ENCODE data around the gene NOM1.
A peak's percentile ranks its signal among the peaks of the same experiment; 100 is the strongest.

The NOM1 gene

GRCh38 chr7:157009778-157010587 is 60.5 kb downstream of the NOM1 start:
- no peak overlapping the region for H3K9ac ChIP-seq (ENCODE audit: low read depth, low read length)
- no peaks in the 10 kb centered on the region for H3K9me3 ChIP-seq (replicated peaks; ENCODE audit: low read length)
- H3K36me3 ChIP-seq (ENCODE audit: insufficient read depth, low read length), result no peaks in the 10 kb centered on the region
- peak overlapping the region; percentile 39 for H3K4me3 ChIP-seq (ENCODE audit: low read length)
- peaks cover 88% of the 10 kb centered on the region for H3K27me3 ChIP-seq (ENCODE audit: control insufficient read depth, insufficient read depth, low read length)
- H3K4me2 ChIP-seq (ENCODE audit: low read length), result peak overlapping the region; percentile 54
- H3K4me1 ChIP-seq (ENCODE audit: control insufficient read depth, insufficient read depth, low read length), result no peaks in the 10 kb centered on the region

DNA sequence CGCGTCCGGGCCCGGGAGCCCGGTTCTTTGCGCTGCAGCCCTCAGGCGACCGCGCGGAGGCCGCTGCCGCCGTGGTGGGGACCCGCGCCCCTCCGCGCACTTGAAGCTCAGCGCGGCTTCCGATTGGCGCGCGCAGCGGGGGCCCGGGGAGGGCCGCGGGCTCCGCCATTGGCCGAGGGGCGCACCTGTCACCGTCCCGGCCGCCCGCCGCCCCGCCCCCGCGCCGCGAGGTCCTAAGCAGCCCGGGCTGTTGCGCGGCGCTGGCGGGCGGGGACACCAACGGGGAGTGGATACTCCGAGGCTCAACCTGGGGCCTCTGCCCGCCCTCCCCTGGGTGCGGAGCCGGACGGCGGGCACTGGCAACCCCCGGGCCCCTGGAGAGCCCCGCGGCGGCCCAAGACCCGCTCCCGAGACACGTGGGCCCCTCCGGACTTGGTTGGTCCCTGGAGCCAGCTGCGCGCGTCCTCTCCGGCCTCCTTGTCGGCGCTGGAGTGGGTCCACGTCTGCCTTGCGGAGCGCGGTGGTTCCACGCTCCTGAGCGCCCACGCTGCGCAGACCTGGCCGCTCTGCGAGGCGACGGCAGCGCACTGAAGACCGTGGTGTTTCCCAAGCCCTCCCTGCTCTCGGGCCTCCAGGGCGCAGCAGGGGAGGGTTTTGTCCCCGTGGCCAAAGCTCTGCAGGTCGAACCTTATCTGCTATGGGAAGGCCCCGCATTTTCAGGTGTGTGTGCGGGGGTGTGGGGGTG is 61.2 kb downstream of the NOM1 start, which contains the start of gene MNX1:
Gene MNX1 (minus strand): TSS at position 76 of the 745 bp plus-strand sequence. CDS start 313 bp downstream, outside the sequence.
- Histone ChIP-seq H3K4me2 (ENCODE audit: low read length) (peak within 1 kb of the TSS; percentile 54), H3K4me1 (ENCODE audit: control insufficient read depth, insufficient read depth, low read length) (no peaks in the 10 kb centered on the region), H3K9me3 (replicated peaks; ENCODE audit: low read length) (no peaks in the 10 kb centered on the region), H3K9ac (ENCODE audit: low read depth, low read length) (no peak within 1 kb of the TSS), H3K36me3 (ENCODE audit: insufficient read depth, low read length) (no peaks in the 10 kb centered on the region), H3K4me3 (ENCODE audit: low read length) (peak within 1 kb of the TSS; percentile 39), H3K27me3 (ENCODE audit: control insufficient read depth, insufficient read depth, low read length) (peaks cover 89% of the 10 kb centered on the region)

- H3K4me2 ChIP-seq (ENCODE audit: low read length), result peak overlapping the region; percentile 54
- no peaks in the 10 kb centered on the region for H3K36me3 ChIP-seq (ENCODE audit: insufficient read depth, low read length)
- no peak overlapping the region for H3K4me3 ChIP-seq (ENCODE audit: low read length)
- H3K9ac ChIP-seq (ENCODE audit: low read depth, low read length), result no peak overlapping the region
- no peaks in the 10 kb centered on the region for H3K4me1 ChIP-seq (ENCODE audit: control insufficient read depth, insufficient read depth, low read length)
- no peaks in the 10 kb centered on the region for H3K9me3 ChIP-seq (replicated peaks; ENCODE audit: low read length)
- peaks cover 89% of the 10 kb centered on the region for H3K27me3 ChIP-seq (ENCODE audit: control insufficient read depth, insufficient read depth, low read length)
Observed at GRCh38 chr7:157011333-157012112, 62.0 kb downstream of the NOM1 start.

GRCh38 chr7:157012113-157012547 is 62.6 kb downstream of the NOM1 start:
- no peaks in the 10 kb centered on the region for H3K4me1 ChIP-seq (ENCODE audit: control insufficient read depth, insufficient read depth, low read length)
- peaks cover 89% of the 10 kb centered on the region for H3K27me3 ChIP-seq (ENCODE audit: control insufficient read depth, insufficient read depth, low read length)
- H3K4me2 ChIP-seq (ENCODE audit: low read length), result no peak overlapping the region
- H3K9ac ChIP-seq (ENCODE audit: low read depth, low read length), result no peak overlapping the region
- no peaks in the 10 kb centered on the region for H3K9me3 ChIP-seq (replicated peaks; ENCODE audit: low read length)
- H3K36me3 ChIP-seq (ENCODE audit: insufficient read depth, low read length), result no peaks in the 10 kb centered on the region
- no peak overlapping the region for H3K4me3 ChIP-seq (ENCODE audit: low read length)

DNA sequence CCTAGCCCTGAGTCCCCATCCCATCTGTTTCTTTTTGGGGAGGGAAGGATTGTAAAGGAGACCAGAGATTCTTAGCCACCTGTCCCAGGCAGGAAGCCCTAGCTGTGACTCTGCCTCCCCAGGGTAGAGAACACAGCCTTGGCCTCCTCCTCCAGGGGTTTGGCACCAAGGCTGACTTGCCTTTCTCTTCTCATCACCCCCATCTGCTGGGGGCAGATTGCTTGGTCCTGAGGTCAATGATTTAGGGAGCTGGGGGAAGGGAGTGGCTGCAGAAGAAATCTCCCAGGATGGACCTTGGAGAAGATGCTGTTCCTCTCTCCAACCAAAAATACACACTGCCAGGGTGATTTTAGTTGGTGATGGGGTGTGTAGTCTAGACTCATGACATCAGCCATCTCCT is 63.6 kb downstream of the NOM1 start:
- H3K36me3 ChIP-seq (ENCODE audit: insufficient read depth, low read length), result no peaks in the 10 kb centered on the region
- H3K27me3 ChIP-seq (ENCODE audit: control insufficient read depth, insufficient read depth, low read length), result peaks cover 89% of the 10 kb centered on the region

DNA sequence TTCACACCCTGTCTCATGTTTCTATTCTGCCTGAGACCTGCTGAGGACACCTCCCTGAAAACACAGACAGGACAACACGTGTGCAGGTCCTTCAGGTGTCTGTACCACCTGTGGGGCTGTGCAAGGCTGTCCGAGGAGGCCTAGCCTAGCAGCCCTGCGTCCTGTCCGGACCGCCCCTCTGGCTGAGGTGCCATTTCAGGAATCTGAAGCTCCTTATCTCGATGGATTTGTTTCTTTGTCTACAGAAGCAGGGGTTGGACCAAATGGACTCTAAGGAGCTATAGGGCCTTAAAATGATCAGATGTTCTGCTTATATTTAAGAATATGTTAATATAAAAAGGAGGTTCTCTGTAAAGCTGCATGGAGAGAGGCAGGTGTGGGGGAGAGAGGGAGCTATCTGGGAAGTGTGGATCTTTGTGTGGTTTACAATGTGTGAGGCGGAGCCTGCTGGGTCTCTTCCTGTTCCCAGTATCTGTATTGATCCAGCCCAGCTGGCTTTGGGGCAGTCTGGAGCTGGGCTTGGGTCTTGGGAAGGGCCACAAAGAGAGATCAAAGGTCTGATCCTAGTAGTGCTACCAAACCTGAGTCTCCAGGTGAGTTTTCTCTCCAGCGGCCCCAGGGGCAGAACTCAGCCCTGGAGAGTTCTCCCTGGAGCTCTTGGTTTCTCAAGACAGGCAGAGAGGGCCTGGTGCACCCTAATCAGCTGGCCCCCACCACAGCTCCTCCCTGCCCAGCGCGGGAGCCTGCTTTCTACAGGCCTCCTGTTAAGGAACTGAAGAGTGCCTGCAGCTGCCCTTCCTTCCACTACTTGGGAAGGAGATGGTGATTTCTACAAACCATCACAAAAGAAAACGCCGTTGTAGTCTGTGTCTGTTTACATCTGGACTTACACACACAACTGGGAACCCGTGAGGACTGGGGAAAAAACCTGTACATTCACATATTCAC is 64.4 kb downstream of the NOM1 start:
- H3K4me3 ChIP-seq (ENCODE audit: low read length), result no peak overlapping the region
- no peaks in the 10 kb centered on the region for H3K36me3 ChIP-seq (ENCODE audit: insufficient read depth, low read length)
- no peak overlapping the region for H3K9ac ChIP-seq (ENCODE audit: low read depth, low read length)
- H3K4me1 ChIP-seq (ENCODE audit: control insufficient read depth, insufficient read depth, low read length), result no peaks in the 10 kb centered on the region
- H3K9me3 ChIP-seq (replicated peaks; ENCODE audit: low read length), result no peaks in the 10 kb centered on the region
- no peak overlapping the region for H3K4me2 ChIP-seq (ENCODE audit: low read length)
- H3K27me3 ChIP-seq (ENCODE audit: control insufficient read depth, insufficient read depth, low read length), result peaks cover 89% of the 10 kb centered on the region

More for the DNA sequence above, 63.6 kb downstream of the NOM1 start:
- Histone ChIP-seq H3K4me1 (ENCODE audit: control insufficient read depth, insufficient read depth, low read length) (no peaks in the 10 kb centered on the region), H3K4me3 (ENCODE audit: low read length) (no peak overlapping the region), H3K9ac (ENCODE audit: low read depth, low read length) (no peak overlapping the region), H3K4me2 (ENCODE audit: low read length) (no peak overlapping the region), H3K9me3 (replicated peaks; ENCODE audit: low read length) (no peaks in the 10 kb centered on the region)

GRCh38 chr7:157014635-157015555 is 65.4 kb downstream of the NOM1 start:
- no peak overlapping the region for H3K4me2 ChIP-seq (ENCODE audit: low read length)
- no peak overlapping the region for H3K9ac ChIP-seq (ENCODE audit: low read depth, low read length)
- no peaks in the 10 kb centered on the region for H3K36me3 ChIP-seq (ENCODE audit: insufficient read depth, low read length)
- H3K27me3 ChIP-seq (ENCODE audit: control insufficient read depth, insufficient read depth, low read length), result peaks cover 93% of the 10 kb centered on the region
- H3K4me1 ChIP-seq (ENCODE audit: control insufficient read depth, insufficient read depth, low read length), result no peaks in the 10 kb centered on the region
- H3K9me3 ChIP-seq (replicated peaks; ENCODE audit: low read length), result no peaks in the 10 kb centered on the region
- no peak overlapping the region for H3K4me3 ChIP-seq (ENCODE audit: low read length)

DNA sequence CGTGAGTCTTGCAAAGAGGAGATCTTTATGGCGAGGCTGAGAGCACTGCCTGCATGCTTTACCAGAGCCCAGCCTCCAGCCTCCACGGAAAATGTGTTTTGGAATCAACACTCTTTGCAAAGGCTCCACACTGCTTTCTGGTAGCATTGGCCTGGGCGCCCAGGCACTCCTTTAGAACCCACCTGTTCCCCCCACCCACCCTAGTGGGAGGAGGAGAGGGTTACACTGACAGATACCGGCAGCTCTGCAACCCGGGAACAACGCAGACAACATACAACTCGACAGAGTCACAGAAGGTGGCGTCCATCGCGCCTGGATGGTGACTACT is 66.5 kb downstream of the NOM1 start:
- peaks cover 100% of the 10 kb centered on the region for H3K27me3 ChIP-seq (ENCODE audit: control insufficient read depth, insufficient read depth, low read length)
- no peaks in the 10 kb centered on the region for H3K9me3 ChIP-seq (replicated peaks; ENCODE audit: low read length)
- no peak overlapping the region for H3K4me3 ChIP-seq (ENCODE audit: low read length)
- H3K4me1 ChIP-seq (ENCODE audit: control insufficient read depth, insufficient read depth, low read length), result no peaks in the 10 kb centered on the region
- no peak overlapping the region for H3K9ac ChIP-seq (ENCODE audit: low read depth, low read length)
- no peak overlapping the region for H3K4me2 ChIP-seq (ENCODE audit: low read length)
- no peaks in the 10 kb centered on the region for H3K36me3 ChIP-seq (ENCODE audit: insufficient read depth, low read length)

DNA sequence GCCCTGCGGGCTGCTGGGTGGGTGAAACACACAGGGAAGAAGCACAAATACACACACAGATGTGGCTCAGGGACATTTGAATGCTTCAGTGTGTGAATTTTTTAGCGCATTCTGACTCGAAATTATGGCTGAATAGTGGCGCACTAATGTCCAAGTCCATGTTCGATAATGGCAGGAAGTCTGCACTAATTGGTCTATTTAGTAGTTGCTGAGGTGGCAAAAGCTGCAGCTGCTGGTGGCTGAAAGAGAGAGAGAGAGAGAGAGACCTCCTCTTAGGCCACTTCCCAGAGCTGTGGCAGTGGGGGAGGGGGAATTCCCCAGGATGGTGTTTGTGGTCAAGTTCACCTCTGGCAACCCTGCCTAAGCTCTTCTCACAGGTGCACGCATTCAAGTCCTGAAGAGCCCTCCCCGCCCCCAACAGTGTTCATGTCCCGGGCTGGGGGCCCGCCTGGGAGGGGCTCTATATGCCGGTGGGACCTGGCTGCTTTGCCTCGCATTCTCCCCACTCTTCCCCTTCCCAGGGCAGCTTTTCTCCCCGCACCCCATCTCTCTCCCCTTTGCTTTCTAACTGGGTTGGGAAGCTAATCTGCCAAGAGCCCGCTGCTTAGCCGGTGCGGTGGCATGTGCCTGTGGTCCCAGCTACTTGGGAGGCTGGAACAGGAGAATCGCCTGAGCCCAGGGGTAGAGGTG is 67.0 kb downstream of the NOM1 start:
- Histone ChIP-seq H3K4me1 (ENCODE audit: control insufficient read depth, insufficient read depth, low read length) (no peaks in the 10 kb centered on the region), H3K9ac (ENCODE audit: low read depth, low read length) (no peak overlapping the region), H3K36me3 (ENCODE audit: insufficient read depth, low read length) (no peaks in the 10 kb centered on the region), H3K4me2 (ENCODE audit: low read length) (no peak overlapping the region), H3K9me3 (replicated peaks; ENCODE audit: low read length) (no peaks in the 10 kb centered on the region), H3K4me3 (ENCODE audit: low read length) (no peak overlapping the region), H3K27me3 (ENCODE audit: control insufficient read depth, insufficient read depth, low read length) (peaks cover 100% of the 10 kb centered on the region)

All from skeletal muscle satellite cell (primary cell).